Measurements from ENCODE around the gene HDAC9.

The HDAC9 gene

GRCh38 chr7:18890134-18890533 is 394.6 kb downstream of the HDAC9 start:
- TF ChIP-seq JUND (IDR thresholded peaks at IDR 0.05; ENCODE audit: low read depth), result no peak
- no peak for DNase-seq (ENCODE audit: low read depth in 1 of 2, low spot score in 1 of 2)
- in situ Hi-C loops (cut with HindIII; ENCODE audit: low pct_unique_long_range_greater_than_20kb, low sequenced_read_pairs), result no loop called here

- no peak for DNase-seq (ENCODE audit: low read depth in 1 of 2, low spot score in 1 of 2)
- TF ChIP-seq JUND (IDR thresholded peaks at IDR 0.05; ENCODE audit: low read depth), result no peak
- in situ Hi-C loops (cut with HindIII; ENCODE audit: low pct_unique_long_range_greater_than_20kb, low sequenced_read_pairs), result no loop called here
Observed at GRCh38 chr7:18890885-18891621, 395.5 kb downstream of the HDAC9 start.

- no peak for DNase-seq (ENCODE audit: low read depth in 1 of 2, low spot score in 1 of 2)
- in situ Hi-C loops (cut with HindIII; ENCODE audit: low pct_unique_long_range_greater_than_20kb, low sequenced_read_pairs), result no loop called here
- TF ChIP-seq JUND (IDR thresholded peaks at IDR 0.05; ENCODE audit: low read depth), result no peak
Observed at GRCh38 chr7:18893156-18893555, 397.6 kb downstream of the HDAC9 start.

DNA sequence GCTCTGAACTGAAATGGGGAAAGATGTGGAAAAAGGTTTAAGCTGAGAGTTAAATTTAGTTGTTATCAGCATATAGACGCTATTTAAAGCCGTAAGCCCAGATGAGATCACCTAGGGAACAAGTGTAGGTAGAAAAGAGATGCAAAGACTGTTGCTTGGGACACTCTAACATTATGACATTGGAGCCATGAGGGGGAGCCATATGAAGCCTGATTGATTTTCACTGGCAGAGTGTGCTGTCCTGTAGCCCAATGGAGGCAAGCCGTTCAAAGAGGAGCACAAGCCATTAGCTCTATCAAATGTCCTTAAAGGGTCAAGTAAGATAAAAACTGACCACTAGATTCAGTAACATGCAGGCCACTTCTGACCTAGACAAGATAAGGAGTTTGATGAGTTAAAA is 398.6 kb downstream of the HDAC9 start:
- TF ChIP-seq JUND (IDR thresholded peaks at IDR 0.05; ENCODE audit: low read depth), result no peak
- peak in 1 of 2 experiments; percentile 22 for DNase-seq (ENCODE audit: low read depth in 1 of 2, low spot score in 1 of 2)
- in situ Hi-C loops (cut with HindIII; ENCODE audit: low pct_unique_long_range_greater_than_20kb, low sequenced_read_pairs), result no loop called here

DNA sequence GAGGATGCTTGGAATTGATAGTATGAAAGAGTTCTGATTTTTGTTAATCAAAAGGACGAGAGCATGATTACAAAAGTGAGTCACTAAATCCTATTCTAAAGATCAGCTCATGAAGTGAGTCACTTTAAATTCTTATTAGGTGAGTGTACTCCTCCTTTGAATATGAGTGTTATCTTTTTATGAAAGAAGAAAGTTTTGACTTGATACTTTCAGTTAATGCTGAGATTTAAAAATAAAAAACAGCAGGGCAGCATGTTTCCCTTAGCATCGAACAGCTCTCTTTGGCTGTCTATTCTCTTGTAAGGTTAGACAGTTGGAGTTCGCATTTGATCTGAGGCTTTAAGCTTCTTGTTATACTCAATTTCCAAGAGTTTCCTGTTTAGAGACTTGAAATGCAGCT is 399.9 kb downstream of the HDAC9 start:
- TF ChIP-seq JUND (IDR thresholded peaks at IDR 0.05; ENCODE audit: low read depth), result no peak
- in situ Hi-C loops (cut with HindIII; ENCODE audit: low pct_unique_long_range_greater_than_20kb, low sequenced_read_pairs), result no loop called here
- DNase-seq (ENCODE audit: low read depth in 1 of 2, low spot score in 1 of 2), result no peak

DNA sequence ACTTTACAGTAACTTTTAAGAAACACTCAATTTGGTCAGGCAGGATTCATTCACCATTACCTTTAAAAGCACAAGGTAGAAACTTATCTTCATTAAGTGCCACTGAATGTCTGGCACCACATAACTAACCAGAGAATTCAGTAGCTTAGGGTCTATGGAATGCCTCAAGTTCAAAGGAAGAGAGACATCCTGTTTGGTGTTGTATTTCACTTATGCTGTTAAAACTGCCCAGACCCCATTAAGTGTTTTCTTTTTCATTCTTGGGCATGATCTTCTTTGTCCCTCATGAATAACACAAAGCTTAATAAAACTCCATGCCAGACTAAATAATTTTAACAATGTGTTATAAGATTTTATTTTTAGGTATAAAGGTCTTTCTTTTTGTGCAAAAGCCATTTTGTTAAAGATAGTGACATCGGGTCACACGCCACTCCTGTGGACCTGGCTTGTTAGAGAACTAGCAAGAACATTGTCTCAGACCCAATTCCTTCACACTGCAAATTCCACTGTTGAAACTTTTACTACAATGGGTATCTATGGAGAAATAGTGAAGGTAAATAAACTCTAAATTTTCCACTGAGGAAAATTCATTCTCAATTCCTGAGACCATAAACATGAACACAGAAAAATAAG is 400.9 kb downstream of the HDAC9 start:
- in situ Hi-C loops (cut with HindIII; ENCODE audit: low pct_unique_long_range_greater_than_20kb, low sequenced_read_pairs), result no loop called here
- no peak for DNase-seq (ENCODE audit: low read depth in 1 of 2, low spot score in 1 of 2)
- no peak for TF ChIP-seq JUND (IDR thresholded peaks at IDR 0.05; ENCODE audit: low read depth)

DNA sequence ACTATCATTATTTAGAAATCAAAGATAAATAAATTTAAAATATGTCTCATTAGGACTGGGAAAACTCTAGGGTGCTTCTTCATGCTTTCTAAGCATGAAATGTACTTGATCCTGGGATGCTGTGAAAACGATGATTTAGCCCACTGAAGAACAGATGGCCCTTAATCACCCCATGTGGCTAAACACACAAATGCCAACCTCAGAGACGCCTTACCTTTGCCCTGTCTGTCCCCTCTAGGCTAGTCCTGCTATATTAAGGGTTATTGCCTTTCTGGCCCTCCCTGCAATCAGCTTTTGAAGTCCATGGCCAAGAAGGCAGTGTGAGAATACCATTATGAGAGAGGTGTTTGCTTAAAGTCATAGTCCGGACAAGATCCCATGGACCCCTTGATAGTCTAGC is 404.7 kb downstream of the HDAC9 start:
- no peak for TF ChIP-seq JUND (IDR thresholded peaks at IDR 0.05; ENCODE audit: low read depth)
- DNase-seq (ENCODE audit: low read depth in 1 of 2, low spot score in 1 of 2), result no peak
- in situ Hi-C loops (cut with HindIII; ENCODE audit: low pct_unique_long_range_greater_than_20kb, low sequenced_read_pairs), result no loop called here

DNA sequence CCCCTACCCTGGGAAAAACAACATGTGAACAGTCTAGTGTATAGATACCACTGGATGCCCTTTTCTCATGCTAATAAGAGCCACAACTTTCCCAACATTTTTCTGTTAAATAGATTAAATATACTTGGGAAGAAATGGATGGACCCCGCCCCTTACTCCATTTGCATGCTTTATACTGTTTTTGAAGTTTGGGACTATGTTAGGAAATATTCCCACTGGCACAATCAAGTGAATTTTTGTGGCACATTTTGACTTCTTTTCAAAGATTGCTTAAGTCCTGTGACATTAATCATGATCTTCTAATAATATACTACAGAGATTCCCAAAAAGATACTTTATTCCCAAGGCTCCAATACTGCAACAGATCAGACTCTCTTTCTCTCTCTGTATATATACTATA is 405.3 kb downstream of the HDAC9 start:
- no peak for TF ChIP-seq JUND (IDR thresholded peaks at IDR 0.05; ENCODE audit: low read depth)
- no peak for DNase-seq (ENCODE audit: low read depth in 1 of 2, low spot score in 1 of 2)
- in situ Hi-C loops (cut with HindIII; ENCODE audit: low pct_unique_long_range_greater_than_20kb, low sequenced_read_pairs), result no loop called here

GRCh38 chr7:18901351-18901750 is 405.8 kb downstream of the HDAC9 start:
- in situ Hi-C loops (cut with HindIII; ENCODE audit: low pct_unique_long_range_greater_than_20kb, low sequenced_read_pairs), result no loop called here
- no peak for TF ChIP-seq JUND (IDR thresholded peaks at IDR 0.05; ENCODE audit: low read depth)
- DNase-seq (ENCODE audit: low read depth in 1 of 2, low spot score in 1 of 2), result no peak

DNA sequence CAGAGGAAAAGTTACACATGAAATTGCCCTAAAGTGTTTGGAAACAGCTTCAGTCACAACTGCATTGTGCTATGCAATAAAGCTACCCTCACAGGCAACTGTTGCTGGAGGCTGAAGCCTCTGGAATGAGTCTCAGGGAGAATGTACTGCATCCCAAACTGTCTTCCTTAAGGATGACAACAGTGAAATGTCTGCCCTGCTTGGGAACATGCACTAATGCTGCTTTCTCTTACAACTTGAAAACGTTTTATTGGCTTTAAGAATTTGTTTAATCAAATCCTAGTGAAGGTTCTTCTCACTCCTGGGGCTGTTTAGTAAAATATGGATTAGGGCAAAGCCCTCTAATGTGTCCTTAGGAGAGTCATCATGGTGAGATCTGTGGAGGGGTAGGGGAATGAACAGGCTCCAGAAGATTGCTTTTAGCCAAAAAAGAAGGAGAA is 406.5 kb downstream of the HDAC9 start:
- in situ Hi-C loops (cut with HindIII; ENCODE audit: low pct_unique_long_range_greater_than_20kb, low sequenced_read_pairs), result no loop called here
- TF ChIP-seq JUND (IDR thresholded peaks at IDR 0.05; ENCODE audit: low read depth), result no peak
- DNase-seq (ENCODE audit: low read depth in 1 of 2, low spot score in 1 of 2), result no peak

- TF ChIP-seq JUND (IDR thresholded peaks at IDR 0.05; ENCODE audit: low read depth), result no peak
- DNase-seq (ENCODE audit: low read depth in 1 of 2, low spot score in 1 of 2), result no peak
- in situ Hi-C loops (cut with HindIII; ENCODE audit: low pct_unique_long_range_greater_than_20kb, low sequenced_read_pairs), result no loop called here
Observed at GRCh38 chr7:18902892-18903291, 407.3 kb downstream of the HDAC9 start.

DNA sequence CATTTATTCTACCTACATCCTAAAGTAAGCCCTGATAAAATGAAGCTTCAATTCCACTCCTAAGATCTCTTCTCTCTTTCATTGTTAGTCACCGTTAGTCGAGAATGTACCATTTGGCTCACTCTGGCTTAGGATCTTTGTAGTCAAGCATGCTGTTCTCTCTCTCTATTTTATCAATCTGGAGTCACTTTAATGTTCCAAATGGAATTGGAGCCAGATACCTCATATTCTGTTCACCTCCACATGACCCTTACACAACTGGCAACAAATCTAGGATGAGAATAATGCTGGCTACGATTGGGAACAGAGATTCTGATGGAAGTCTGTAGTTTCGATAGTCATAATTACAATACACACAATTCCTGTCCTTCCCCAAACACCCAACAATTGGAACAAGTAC is 408.1 kb downstream of the HDAC9 start:
- DNase-seq (ENCODE audit: low read depth in 1 of 2, low spot score in 1 of 2), result no peak
- no peak for TF ChIP-seq JUND (IDR thresholded peaks at IDR 0.05; ENCODE audit: low read depth)
- in situ Hi-C loops (cut with HindIII; ENCODE audit: low pct_unique_long_range_greater_than_20kb, low sequenced_read_pairs), result no loop called here

- TF ChIP-seq JUND (IDR thresholded peaks at IDR 0.05; ENCODE audit: low read depth), result no peak
- in situ Hi-C loops (cut with HindIII; ENCODE audit: low pct_unique_long_range_greater_than_20kb, low sequenced_read_pairs), result no loop called here
- no peak for DNase-seq (ENCODE audit: low read depth in 1 of 2, low spot score in 1 of 2)
Observed at GRCh38 chr7:18905316-18905943, 409.9 kb downstream of the HDAC9 start.

Measured in T47D (cell line).